Measurements from ENCODE around the gene YAE1.

Gene YAE1

DNA sequence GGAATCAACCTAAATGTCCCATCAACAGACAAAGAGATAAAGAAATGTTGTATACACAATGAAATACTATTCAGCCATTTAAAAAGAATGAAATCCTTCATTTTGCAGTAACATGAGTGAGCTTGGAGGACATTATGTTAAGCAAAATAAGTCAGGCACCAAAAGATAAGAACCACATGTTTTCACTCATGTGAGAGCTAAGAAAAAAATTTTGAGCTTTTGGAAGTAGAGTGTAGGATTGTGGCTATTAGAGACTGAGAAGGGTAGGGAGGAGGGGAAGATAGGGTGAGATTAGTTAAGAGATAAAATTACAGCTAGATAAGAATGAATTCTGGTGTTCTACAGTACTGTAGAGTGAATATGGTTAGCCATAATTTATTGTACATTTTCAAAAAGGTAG lies 8.3 kb upstream of the YAE1 start:
- DNase-seq: no peak

DNA sequence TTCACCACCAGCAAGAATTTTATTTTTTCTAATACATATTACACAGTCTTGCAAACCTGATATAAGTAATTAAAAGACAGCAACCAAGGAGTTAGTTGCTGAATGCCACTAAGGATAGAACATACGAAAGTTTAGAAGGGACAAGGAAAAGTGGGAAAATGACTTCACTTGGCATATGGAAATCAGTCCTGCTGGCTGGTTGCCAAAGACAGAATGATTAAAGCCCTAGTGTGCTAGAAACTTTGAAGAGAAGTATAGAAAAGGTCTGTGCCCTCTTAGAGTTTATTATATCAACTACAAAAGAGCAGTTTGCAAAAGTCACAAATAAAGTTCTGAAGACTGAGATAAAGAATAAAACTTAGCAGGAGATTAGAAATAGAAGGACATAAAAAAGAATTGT lies 5.8 kb upstream of the YAE1 start:
- DNase-seq: no peak

DNA sequence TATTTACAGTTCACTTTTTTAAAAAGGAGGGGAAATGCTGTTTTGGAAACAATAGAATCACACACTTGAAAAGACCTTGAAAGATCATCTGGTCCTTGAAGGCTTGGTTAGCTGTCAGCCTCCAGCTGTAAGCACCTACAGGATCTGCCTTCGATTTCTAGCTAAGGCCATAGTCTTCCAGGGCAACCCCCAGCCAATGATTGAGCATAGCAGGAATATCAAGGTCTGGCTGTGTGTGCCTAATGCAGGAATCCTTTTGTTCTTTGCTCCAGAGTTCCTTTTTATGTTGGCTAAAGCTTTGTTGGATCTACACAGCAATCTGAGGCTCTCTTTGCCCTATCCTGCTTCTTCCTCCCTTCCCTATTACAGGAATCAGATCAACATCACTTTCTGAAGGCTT lies 5.2 kb upstream of the YAE1 start:
- DNase-seq: no peak

DNA sequence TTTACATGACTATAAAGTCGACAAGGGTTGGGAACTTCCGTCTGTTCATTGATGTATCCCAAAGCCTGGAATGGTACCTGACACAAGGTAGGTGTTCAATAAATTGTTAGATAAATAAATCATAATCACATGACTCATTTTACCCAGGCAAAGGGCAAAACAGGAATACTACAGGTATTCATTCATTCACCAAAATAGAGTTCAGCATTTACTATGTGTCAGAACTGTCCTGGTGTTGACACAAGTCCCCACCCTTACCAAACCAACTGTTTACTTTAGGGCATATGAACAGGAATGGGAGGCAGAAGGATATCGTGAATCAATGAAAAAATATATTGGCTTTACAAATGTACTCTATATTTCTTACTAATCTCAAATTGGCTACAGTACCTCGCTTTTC lies 666 bp upstream of the YAE1 start:
- no peak for DNase-seq

DNA sequence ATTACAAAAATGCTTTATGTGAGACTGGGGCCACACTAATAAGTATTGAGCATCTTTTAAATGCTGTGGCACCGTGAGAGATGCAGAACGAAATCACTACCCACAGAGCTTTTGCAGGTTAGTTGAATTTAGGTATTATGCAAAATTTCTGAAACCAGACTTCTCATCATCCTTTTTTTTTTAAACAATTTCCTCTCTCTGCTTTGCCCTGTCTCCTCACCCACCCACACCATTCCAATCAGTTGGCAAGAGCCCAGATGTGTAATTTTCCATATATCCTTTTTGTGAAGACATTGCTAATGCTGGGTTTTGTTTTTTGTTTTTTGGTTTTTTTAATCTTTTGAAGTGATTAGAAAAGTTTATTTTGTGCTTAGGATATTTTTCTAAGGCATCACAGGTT lies 1.1 kb downstream of the YAE1 start:
- DNase-seq: no peak

DNA sequence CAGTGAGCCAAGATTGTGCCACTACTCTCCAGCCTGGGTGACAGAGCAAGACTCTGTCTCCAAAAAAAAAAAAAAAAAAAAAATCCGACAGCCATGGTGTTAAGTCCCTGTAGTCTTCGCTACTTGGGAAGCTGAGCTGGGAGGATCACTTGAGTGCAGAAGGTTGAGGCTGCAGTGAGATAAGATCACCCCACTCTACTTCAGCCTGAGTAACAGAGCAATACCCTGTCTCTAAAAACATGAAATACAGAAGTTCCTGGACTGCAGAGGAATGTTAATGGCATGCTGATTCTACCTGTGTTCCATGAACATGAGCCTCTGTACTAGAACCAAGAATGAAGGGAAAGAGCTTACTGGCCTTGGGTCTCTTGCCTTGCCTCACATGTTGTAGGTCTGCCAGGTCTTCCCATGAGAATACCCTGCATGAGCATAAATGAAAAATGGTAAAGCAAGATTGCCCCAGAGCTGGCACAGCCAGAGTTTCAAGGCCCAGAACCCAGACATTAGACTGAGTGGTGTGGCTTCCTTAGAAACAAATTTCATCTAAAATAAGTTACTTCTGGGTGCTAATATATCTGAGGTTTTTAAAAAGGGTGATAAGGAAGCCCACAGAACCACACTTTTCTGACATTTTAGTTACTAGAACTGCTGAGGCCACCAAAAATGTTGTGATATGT lies 8.6 kb downstream of the YAE1 start:
- no peak for DNase-seq

DNA sequence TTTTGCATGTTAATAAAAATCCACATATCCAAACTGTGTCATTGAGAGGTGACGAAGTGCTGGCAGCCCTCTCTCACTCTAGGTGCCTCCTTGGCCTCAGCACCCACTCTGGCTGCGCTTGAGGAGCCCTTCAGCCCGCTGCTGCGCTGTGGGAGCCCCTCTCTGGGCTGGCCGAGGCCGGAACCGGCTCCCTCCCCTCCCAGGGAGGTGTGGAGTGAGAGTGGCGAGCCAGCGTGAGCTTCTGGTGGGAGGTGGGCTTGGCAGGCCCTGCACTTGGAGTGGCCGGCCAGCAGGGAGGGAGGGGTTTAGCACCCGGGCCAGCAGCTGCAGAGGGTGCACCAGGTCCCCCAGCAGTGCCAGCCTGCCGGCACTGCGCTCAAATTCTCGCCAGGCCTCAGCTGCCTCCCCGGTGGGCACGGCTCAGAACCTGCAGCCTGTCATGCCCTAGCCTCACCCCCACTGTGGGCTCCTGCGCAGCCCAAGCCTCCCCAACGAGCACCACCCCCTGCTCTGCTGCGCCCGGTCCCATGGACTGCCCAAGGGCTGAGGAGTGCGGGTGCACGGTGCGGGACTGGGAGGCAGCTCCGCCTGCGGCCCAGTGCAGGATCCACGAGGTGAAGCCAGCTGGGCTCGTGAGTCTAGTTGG lies 11.1 kb downstream of the YAE1 start:
- no peak for DNase-seq

DNA sequence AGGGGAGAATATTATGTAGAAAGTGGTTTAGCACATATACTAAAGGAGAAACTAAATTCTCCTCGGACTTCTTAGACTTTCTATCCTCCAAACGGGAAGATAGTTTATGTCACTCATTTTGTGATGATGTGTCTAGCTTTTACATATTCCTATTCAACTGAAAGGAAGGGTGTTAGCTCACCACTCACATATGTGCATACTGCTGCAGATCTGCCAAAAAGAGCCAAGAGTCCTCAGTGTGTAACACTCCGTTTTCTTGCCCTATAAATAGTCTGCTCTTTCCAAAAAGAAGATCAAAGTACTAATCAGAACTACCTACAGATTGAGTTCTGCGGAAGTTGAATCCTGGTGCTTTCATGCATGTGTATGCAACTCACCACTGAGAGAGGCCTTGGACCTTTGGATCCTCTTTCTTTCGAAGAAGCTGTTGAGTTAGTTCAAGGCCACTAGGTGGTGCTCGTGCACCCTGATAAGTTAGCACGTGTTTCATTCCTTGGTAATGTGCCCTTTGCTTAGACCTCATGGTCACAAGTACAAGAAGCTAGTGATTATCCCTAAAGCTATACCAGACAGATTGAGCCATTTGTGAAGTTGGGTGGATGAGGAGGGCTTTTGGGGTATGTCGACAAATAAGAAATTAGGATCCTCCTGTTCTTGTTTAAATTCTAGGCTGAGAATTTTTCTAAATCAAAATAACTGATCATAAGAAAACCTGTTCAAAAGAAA lies 14.1 kb downstream of the YAE1 start:
- peak; percentile 60 for DNase-seq

DNA sequence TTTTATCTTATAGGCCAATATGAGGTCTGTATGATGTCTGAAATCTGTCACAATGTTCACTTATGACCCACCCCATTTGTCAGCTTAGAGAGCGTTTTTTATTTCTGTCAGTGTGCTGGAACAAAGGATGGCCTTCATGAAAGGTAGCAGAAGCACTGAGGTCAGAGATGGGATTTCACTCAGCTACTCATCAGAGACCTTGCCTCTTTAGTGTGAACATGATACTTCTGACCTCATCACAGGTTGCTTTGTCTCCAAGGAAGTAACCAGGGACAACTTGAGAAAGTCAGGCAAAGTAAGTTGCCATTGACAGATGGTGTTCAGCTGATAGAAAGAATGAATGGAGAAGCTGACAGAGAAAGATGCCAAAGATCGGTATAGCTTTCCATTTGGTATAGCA lies 16.3 kb downstream of the YAE1 start:
- no peak for DNase-seq

DNA sequence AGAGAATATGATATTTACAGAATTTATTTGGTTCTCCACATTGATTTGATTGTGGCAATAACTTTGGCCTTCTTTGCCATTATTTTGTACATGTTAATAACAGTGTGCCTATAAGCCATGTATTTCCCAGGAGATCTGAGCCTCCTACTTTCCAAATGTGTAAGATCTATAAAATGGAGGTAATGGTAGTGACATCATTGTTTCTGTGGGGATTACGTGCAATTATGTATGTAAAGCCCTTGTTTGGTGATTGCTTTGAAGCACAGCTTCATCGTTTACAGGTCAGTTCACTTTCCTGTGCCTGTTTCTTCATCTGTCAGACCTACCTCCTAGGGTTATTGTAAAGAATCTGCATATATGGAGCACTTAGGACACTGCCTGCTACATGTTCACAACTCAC lies 17.3 kb downstream of the YAE1 start:
- DNase-seq: no peak

DNA sequence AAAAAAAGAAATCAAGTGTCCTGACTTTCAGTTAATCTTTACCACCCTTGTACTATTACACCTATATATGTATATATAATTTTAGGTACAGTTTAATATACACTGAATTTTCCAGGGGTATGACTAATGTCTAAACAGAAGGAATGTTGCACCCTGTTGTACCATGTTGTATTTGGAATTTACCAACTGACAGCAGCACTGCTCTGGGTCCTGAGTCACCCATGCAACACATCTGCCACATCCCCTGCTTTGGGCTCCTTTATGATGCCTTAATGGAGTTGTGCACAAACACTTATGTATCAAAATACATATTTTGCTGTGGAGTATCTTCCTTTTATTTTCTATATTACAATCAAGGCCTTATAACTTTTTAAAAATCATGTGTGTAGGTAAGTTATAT lies 21.2 kb downstream of the YAE1 start:
- DNase-seq: no peak

DNA sequence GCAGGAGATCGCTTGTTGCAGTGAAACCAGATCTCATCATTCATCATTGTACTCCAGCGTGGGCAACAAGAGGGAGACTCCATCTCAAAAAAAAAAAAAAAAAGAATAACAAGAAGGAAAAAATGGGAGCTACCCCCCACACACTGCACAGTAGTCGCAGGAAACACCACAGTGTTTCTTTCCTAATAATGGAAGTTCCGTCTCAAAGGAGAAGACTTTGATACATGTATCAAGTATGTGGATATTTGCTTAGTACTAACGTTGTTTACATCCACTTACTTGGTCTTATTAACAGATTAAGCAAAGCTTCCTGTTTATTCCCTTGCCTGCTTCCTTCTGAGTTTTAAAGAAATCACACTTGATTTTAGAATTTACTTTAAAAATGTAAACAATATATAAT lies 22.2 kb downstream of the YAE1 start:
- no peak for DNase-seq

DNA sequence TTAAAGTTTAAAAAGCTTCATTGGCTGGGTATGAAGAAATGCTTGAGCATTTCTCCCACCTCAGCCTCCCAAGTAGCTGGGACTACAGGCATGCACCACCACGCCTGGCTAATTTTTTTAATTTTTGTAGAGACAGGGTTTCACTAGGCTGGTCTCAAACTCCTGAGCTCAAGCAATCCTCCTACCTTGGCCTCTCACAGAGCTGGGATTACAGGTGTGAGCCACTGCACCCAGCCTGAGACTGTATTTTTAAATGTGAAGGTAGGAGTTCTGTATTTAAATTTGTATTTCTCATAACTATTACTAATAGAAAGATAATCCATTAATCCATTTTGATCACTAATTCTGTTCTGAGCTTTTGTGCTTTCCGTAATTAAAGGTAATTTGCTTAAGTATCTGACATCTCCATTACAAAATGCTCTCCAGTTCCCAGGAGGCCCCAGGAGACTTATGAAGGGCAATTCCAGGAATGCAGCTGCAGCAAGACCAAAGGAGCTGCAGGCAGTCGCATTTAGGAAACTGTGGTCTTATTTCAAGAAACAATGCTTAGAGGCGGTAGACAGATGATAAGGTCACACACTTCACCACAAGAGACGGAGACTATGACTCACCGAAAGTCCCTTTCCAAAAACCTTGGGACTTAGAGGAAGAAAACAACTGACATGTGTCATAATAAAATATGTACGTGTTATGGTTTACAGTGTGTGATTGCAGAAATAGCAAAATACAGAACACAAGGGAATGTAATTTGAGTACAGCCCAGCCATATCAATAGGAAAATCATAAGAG lies 23.3 kb downstream of the YAE1 start:
- peak; percentile 32 for DNase-seq

DNA sequence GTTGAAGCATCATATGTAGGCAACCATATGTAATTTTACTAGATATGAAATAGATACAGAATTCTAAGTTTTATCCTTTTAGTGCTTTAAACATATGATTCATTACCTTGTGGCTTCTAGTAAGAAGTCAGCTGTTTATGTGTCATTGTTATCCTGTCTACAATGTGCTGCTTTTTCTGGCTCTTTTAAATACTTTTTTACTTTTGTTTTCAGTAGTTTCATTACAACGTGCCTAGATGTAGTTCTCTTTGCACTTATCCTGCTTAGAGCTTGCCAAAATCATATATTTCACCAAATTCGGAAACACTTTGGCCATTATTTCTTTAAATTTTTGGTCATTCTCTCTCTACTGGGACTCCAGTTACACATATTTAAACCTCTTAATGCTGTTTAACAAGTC lies 26.4 kb downstream of the YAE1 start:
- DNase-seq: no peak

DNA sequence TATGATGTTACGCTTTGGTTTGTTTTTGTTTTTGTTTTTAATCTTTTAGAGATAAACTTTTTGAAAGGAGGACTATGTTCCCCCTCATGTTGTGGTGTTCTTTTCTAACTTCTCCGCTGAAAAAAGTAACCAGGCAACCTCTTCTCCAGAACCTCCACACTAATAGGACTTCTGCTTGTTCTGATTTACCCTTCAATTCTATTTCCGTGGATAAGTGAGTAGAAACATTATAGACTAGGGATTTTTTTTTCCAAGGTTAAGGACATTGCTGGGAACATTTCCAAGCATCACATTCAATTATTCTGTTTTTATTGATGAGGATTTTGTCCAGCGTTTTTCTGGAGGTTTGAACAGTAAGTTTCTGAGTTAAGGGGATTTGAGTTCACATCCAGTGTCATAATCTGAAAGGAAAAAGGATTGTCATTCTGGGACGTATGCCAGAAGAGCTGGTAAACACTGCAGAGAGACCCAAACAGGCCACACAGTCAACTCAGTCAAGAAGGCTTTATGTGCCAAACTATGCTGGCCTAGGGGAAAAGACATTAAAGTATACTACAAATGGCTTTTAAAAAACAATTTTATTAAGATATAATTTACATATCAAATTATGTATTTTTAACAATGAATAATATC lies 28.9 kb downstream of the YAE1 start:
- DNase-seq: no peak

DNA sequence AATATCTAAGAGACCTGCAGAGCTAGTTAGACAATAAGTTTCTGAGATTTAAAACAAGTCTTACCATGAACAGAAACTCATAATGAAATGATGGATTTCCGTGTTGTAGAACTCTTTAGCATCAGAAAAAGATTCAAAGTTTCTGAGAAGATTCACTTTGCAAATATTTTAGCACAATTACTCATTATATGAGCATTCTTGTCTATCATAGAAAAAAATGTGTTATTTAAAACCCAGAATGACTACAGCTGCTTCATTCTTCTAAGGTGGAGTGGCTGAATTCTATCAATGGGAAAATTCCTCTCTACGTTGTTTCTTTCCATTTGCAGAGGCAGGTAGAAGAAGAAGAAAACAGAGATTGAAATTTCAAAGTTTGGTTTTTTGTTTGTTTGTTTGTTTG lies 36.1 kb downstream of the YAE1 start:
- no peak for DNase-seq

DNA sequence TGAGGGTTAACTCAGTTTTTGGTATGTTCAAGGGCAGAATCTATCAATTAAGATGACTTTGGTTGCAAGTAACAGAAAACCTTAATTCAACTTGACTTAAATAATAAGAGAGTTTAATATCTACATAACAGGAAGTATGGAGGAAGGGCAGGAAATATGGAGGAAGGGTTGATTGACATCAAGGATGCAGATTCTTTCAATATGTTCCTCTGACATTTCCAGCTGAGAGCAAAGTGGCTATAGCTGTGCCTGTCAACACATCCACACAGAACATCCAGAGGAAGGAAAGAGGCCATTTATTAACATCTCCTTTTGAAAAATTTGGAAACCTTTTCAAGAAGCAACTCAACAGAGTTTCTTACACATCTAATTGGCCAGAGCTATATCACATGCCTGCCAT lies 37.7 kb downstream of the YAE1 start:
- no peak for DNase-seq

DNA sequence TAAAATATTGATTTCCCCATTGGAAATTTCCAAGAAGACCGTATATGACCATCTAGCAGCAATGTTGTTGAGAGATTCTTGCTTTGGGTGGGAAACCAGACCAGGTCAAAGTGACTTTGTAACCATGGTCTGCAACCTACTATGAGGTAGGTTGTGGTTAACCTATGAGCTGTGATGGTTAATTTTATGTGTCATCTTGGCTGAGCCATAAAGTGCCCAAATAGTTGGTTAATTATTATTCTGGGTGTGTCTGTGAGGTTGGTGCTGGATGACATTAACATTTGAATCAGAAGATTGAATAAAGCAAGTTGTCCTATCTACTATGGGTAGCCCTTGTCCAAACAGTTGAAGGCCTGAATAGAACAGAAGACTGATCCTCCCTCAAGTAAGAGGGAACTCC lies 38.9 kb downstream of the YAE1 start:
- DNase-seq: no peak

DNA sequence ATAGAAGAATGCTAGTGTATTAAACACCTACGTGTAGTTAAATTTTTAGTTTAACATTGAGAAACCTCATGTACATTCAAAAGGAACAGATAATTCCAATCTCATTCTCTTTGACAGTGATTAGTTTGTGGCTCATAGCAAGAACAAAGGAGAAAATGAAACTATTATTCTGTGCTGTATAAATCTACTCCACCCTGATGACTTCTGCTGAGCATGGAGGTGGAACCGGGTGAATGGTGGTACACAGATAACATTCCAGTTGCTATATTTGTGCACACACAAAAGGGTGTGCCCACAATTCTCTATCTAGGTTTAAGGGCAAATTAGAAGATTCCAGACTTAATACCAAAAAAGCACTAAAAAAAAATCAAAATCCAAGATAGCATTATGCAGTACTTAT lies 40.1 kb downstream of the YAE1 start:
- no peak for DNase-seq

DNA sequence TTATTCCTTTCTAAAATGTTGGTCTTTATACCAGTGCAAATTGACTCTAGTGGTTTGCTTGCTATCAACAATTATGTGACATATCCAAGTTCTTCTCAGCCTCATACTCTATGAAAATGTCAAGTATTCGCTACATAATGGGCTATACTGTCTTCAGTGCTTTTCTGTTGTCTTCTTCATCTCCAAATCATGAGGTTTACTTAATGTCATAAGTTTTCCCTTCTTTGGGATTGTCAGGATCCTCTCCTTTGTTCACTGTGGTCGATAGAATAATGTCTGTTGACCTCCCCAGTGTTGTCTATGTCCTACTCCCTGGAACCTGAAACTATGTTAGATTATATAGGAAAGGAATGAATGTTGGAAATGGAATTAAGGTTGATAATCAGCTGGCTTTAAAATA lies 40.7 kb downstream of the YAE1 start:
- DNase-seq: no peak

DNA sequence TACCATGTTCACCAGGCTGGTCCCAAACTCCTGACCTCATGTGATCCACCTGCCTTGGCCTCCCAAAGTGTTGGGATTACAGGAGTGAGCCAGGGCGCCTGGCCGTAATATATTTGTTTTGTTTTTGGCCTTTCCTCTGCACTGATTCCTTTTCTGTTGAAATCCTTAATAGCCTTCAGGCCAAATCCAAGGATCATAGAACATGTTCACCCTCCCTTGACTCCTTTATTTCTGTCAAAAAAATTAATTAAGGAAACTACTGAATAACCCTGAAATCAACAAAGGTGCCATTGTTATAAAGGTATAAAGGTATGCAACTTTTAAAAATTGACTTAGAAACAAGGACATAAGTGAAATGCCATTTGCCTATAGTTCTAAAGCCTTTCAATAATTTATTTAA lies 41.7 kb downstream of the YAE1 start:
- no peak for DNase-seq

DNA sequence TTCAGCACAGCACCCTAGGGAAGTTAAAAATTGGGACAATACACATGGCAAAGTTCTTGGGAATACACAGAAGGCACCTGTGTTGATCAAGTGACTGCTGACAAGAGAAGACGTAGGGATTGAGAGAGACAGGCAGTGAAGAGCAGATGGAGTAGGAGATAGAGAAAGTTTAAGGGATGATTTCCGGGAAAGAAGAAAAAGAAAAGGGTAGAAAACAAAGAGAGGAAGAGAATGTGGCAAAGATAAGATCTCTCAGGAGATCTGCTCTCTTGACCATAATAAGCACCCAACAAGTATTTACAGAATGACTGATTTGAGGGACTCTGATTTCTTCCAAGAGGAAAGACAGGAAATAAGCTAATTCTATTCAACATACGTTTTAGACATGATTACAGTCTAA lies 42.1 kb downstream of the YAE1 start:
- DNase-seq: no peak
